ENCODE results near the gene TREM1. TPM values are rescaled to one million over a fixed set of nuclear protein-coding genes. Genes with fewer than 3 reads are reported as not detected.

Gene TREM1
- total and polyA plus RNA-seq, 7 donors = 0.36 to 6.0 (median 1.8) TPM

DNA sequence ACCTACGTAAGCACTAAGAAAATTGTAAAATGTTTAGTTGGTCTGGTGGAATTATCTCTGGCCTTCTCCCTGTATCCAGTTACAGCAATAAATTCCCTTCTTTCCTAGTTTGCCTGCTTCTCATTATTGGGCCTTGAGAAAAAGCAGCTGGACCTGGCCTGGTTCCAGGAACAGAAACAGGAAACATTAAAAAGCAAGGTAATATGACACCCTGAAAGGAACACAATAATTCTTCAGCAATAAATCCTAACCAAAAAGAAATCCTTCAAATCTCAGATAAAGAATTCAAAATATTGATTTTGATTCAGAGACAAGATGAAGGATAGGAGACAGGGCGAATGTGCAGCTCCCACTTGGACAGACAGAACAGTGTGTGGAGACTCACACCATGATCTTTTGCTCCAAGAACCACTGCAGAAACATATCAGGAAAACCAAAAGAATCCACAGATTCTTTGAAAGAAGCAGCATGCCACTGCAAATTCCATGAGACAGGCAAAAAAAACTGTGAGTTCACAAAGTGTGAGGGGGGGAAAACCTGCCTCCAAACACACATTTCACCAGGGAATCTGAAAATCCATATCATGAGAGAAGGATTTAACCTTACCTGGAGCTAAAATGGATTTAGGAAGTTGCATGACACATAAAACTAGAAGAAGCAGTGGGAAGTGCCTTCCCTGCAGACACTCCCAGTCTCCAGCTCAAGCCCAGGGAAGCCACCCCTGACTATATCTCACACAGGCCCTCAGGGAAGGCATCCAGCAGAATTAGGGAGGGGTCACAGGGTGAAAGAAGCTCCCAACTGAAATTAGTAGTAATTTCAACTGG lies 28.9 kb downstream of the TREM1 start:
- Histone ChIP-seq H3K36me3 (no peaks in the 10 kb centered on the region), H3K9me3 (peaks cover 0 to 4% (median 0%) of the 10 kb centered on the region in 4 donors), H3K27me3 (no peaks in the 10 kb centered on the region), H3K27ac (peak overlapping the region in 1 of 4 donors; percentile 4), H3K4me1 (peaks cover 0 to 19% (median 15%) of the 10 kb centered on the region in 4 donors), H3K4me3 (no peak overlapping the region)
- DNase-seq = peak; percentile 73
- 17 to 53% methylated on average over 2 of the region's 2 CpGs for WGBS, 2 donors
- intact Hi-C loops (cut with DNase I) = no loop called here
- TF ChIP-seq EP300 (IDR thresholded peaks at IDR 0.05) = no peak
- peak in 3 of 4 donors; percentile 49 to 82 (median 74) for TF ChIP-seq POLR2AphosphoS5 (IDR thresholded peaks at IDR 0.05)
- TF ChIP-seq CTCF (IDR thresholded peaks at IDR 0.05) = no peak
- no peak for TF ChIP-seq POLR2A (IDR thresholded peaks at IDR 0.05)

- Histone ChIP-seq H3K9me3 (peaks cover 0 to 4% (median 0%) of the 10 kb centered on the region in 4 donors), H3K4me3 (no peak overlapping the region), H3K27me3 (no peaks in the 10 kb centered on the region), H3K27ac (no peak overlapping the region), H3K4me1 (peaks cover 0 to 19% (median 15%) of the 10 kb centered on the region in 4 donors), H3K36me3 (no peaks in the 10 kb centered on the region)
- intact Hi-C loops (cut with DNase I) = no loop called here
- DNase-seq = no peak
- TF ChIP-seq POLR2A (IDR thresholded peaks at IDR 0.05) = no peak
- no peak for TF ChIP-seq POLR2AphosphoS5 (IDR thresholded peaks at IDR 0.05)
- no peak for TF ChIP-seq EP300 (IDR thresholded peaks at IDR 0.05)
- no peak for TF ChIP-seq CTCF (IDR thresholded peaks at IDR 0.05)
- WGBS, 2 donors = 92% methylated on average over 1 of the region's 1 CpG
Measured at GRCh38 chr6:41256383-41256782, 30.1 kb downstream of the TREM1 start.

DNA sequence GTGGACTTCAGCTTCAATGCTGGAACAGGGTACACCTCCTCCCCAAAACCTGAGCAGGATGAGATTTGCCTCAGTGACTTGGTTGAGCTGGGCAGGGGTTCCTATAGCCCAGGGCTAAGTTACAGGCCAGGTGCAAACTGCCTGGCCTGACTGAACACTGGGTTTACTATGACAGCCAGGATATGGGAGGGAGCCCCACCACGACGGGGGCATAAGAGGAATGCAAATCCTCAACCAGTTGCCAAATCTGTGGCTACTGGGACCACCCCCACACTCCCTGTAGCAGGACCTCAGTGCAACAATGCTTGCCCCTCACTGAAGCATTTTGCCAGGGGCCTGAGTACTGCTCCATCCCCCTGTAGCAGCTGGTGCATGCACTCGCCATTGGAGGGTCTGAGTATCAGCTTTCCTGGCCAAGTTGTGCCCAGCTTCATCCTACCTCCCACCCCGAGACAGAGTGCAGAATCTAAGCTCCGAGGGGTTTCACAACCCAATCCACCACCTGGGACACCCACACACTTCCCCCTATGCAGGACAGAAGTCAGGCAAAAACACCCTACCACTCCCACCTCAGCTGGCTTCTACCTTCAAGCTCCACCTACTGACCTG lies 30.7 kb downstream of the TREM1 start:
- TF ChIP-seq POLR2A (IDR thresholded peaks at IDR 0.05) (no peak), EP300 (IDR thresholded peaks at IDR 0.05) (no peak), CTCF (IDR thresholded peaks at IDR 0.05) (no peak), POLR2AphosphoS5 (IDR thresholded peaks at IDR 0.05) (no peak)
- Histone ChIP-seq H3K27ac (no peak overlapping the region), H3K4me1 (peaks cover 0 to 19% (median 15%) of the 10 kb centered on the region in 4 donors), H3K4me3 (no peak overlapping the region), H3K9me3 (peaks cover 0 to 4% (median 0%) of the 10 kb centered on the region in 4 donors), H3K36me3 (no peaks in the 10 kb centered on the region), H3K27me3 (no peaks in the 10 kb centered on the region)
- 78 to 85% methylated on average over 5 of the region's 5 CpGs for WGBS, 2 donors
- DNase-seq = no peak
- intact Hi-C loops (cut with DNase I) = no loop called here

- no peaks in the 10 kb centered on the region for H3K27me3 ChIP-seq
- intact Hi-C loops (cut with DNase I) = no loop called here
- no peak for DNase-seq
- TF ChIP-seq EP300 (IDR thresholded peaks at IDR 0.05) (no peak), POLR2A (IDR thresholded peaks at IDR 0.05) (no peak), POLR2AphosphoS5 (IDR thresholded peaks at IDR 0.05) (no peak), CTCF (IDR thresholded peaks at IDR 0.05) (no peak)
- peaks cover 0 to 19% (median 15%) of the 10 kb centered on the region in 4 donors for H3K4me1 ChIP-seq
- no peak overlapping the region for H3K4me3 ChIP-seq
- no peak overlapping the region for H3K27ac ChIP-seq
- no peaks in the 10 kb centered on the region for H3K9me3 ChIP-seq
- no peaks in the 10 kb centered on the region for H3K36me3 ChIP-seq
Measured at GRCh38 chr6:41255110-41255509, 31.4 kb downstream of the TREM1 start.

Measured in sigmoid colon (tissue), 7 donors.